GM12874 (cell line): ENCODE measurements around the gene DGAT2.

ENCODE experiments used
- TF ChIP-seq, protein P1 (sequence below): IDR thresholded peaks from 2 replicates; pipeline ENCODE4 v1.5.1; 2011; ENCODE audit warnings: low read depth, mild to moderate bottlenecking, control low read depth, low read length, moderate library complexity; ENCODE audit not compliant: insufficient read depth

Gene DGAT2

DNA sequence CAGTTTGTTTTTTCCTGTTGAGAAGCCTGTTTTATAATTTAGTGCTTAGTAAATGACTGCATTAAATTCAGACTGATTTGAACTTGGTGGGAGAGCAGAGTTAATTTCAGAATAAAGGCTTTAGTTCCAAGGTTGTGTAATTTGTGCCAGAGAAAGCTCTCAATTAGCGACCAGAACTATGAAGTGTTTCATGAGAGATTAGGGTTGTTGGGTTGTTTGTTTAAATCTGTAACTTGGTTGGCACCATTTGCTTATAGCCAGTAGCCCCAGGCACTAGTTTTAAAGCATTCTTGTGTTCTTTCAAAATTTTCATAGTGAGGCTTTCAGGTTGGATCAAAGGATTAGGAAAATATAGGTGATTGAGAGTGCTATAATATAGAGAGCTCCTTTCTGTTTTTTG, 71.9 kb downstream of the DGAT2 start:
- TF ChIP-seq, protein P1, sequence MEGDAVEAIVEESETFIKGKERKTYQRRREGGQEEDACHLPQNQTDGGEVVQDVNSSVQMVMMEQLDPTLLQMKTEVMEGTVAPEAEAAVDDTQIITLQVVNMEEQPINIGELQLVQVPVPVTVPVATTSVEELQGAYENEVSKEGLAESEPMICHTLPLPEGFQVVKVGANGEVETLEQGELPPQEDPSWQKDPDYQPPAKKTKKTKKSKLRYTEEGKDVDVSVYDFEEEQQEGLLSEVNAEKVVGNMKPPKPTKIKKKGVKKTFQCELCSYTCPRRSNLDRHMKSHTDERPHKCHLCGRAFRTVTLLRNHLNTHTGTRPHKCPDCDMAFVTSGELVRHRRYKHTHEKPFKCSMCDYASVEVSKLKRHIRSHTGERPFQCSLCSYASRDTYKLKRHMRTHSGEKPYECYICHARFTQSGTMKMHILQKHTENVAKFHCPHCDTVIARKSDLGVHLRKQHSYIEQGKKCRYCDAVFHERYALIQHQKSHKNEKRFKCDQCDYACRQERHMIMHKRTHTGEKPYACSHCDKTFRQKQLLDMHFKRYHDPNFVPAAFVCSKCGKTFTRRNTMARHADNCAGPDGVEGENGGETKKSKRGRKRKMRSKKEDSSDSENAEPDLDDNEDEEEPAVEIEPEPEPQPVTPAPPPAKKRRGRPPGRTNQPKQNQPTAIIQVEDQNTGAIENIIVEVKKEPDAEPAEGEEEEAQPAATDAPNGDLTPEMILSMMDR, result no peak

DNA sequence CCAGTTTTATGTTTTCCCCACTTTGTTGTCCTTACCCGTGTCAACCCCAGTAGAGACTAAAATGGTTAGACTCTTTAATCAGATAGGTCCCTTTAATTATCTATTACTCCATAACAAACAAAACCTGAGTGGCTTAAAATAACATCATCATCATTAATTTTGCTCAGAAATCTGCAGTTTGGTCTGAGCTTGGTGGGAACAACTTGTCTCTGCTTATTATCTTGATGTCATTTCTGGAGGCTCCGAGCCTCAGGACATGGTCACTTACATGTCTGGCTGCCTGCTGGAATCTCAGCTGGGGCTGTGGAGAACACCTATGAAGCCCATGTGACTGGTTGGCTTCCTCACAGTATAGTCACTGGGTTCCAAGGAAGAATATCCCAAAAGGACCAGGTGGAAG, 73.2 kb downstream of the DGAT2 start:
- TF ChIP-seq, protein P1, result no peak

DNA sequence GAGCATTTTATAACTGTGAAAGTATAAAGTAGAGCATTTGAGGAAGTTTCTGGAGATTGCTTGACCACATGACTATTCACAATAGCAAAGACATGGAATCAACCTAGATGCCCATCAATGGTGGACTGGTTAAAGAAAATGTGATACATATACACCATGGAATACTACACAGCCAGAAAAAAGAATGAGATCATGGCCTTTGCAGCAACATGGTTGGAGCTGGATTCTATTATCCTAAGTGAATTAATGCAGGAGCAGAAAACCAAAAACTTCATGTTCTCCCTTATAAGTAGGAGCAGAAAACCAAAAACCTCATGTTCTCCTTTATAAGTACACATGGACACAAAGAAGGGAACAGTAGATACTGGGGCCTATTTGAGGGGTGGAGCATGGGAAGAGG, 76.7 kb downstream of the DGAT2 start:
- TF ChIP-seq, protein P1, result no peak

DNA sequence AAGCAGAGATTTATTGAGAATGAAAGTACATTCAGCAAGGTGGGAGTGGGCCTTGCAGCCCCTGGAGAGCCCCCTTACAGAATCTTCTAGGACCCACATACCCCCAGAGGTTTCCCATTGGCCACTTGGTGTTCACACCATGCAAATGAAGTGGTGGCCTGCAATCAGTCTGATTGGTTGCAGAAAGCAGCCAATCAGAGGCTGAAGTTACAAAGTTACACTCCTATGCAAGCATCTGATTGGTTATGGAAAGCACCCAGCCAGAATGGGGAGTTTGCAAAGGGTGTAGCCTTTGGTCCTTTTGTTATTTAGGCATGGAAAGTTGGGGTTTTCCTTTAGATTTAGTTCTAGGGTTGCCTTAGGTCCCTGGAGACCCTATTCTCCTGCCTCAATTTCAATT, 81.3 kb downstream of the DGAT2 start:
- TF ChIP-seq, protein P1, result no peak

DNA sequence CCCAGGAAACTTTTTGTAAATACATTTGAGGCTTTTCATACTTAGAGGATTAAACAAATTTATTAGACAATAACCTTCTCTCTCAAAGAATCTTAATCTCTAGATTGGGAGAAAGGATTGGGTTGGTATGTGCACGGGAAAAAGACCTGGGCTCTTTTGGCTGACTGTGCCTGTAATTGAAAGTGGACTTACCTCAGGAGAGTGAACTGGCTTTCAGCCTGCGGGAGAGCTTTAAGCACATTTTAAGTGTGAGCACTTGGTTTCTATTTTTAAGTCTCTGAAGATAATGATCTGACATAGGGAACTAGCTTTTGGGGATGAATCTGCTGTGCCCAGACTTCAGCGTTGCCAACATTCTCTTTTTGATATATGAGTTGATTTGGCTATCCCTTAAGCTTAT, 82.2 kb downstream of the DGAT2 start:
- TF ChIP-seq, protein P1, result no peak
